Activated T-cell treated with anti-CD3 and anti-CD28 coated beads for 4 hours (primary cell): ENCODE results near the gene ASTL.
"Not testable (repeated sequence)": the region's sequence is repeated elsewhere in the genome, so short reads cannot be mapped to it uniquely, and the experiment has no call there.

Source experiments
- DNase-seq: peaks from one replicate; pipeline ENCODE4 v3.0.0-alpha.2; 2020

Gene ASTL

DNA sequence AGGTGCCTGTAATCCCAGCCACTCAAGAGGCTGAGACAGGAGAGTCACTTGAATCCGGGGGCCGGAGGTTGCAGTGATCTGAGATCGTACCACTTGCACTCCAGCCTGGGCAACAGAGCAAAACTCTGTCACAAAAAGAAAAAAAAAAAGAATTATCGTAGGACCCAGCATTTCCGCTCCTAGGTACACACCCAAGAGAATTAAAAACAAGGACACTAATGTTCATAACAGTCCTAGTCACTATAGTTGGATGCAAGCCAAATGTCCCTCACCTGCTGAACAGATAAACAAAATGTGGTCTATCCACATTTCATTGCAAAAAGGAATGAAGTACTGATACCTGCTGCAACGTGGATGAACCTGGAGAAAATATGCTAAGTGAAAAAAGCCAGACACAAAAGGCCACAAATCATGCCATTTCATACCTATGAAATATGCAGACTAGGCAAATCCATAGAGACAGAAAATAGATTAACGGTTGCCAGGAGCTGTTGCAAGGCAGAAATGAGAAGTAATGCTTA, 43.1 kb downstream of the ASTL start:
- no peak for DNase-seq

DNA sequence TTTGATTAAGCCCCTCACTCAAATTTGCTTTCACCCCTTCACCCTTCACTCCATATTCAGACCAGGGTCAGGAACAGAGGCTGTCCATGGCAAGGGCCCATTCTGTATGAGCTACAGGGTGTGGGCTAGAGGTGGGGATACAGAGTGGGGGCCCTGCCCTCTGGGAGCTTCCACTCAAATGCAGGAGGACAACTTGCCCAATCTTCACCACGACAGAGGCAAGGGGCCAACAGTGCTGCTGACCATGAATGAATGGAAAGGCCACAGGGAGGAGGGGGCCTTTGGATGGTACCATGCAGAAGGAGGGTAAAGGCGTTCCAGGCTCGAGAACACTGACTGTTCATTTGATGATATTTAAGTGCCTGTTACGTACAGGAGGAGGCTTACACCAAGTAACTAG, 44.8 kb downstream of the ASTL start:
- no peak for DNase-seq

DNA sequence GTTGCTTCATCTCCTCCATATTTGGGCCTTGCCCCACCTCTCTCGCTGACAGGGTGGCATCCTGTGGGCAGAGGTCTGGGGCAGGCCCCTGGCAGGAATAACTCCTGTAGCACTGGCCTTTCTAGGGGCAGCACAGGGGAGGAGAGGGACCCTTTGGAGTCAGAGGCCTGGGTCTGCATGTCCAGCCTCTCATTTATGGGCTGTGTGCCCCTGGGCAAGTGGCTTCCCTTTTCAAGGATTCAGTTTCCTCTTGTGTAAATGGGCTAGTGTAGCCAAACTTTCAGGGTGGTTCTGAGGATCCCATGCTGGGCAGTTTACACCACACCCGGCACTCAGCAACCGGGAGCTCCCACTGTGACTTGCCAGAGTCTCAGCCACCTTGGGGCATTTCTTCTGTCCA, 45.4 kb downstream of the ASTL start:
- no peak for DNase-seq

DNA sequence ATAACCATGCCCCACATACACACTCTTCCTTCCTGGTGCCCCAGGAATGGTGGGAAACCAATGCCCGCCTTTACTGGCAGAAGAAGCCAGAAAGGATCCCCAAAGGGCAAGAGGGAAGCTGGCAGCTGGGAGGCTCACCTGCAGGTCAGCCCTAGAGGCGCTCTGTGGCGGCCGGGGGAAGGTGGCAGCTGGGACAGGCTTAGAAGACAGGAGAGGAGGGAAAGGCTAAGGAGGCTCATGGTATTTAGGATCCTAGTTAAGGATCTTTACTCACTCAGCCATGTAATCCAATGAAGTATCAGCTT, 45.8 kb downstream of the ASTL start:
- DNase-seq: no peak

DNA sequence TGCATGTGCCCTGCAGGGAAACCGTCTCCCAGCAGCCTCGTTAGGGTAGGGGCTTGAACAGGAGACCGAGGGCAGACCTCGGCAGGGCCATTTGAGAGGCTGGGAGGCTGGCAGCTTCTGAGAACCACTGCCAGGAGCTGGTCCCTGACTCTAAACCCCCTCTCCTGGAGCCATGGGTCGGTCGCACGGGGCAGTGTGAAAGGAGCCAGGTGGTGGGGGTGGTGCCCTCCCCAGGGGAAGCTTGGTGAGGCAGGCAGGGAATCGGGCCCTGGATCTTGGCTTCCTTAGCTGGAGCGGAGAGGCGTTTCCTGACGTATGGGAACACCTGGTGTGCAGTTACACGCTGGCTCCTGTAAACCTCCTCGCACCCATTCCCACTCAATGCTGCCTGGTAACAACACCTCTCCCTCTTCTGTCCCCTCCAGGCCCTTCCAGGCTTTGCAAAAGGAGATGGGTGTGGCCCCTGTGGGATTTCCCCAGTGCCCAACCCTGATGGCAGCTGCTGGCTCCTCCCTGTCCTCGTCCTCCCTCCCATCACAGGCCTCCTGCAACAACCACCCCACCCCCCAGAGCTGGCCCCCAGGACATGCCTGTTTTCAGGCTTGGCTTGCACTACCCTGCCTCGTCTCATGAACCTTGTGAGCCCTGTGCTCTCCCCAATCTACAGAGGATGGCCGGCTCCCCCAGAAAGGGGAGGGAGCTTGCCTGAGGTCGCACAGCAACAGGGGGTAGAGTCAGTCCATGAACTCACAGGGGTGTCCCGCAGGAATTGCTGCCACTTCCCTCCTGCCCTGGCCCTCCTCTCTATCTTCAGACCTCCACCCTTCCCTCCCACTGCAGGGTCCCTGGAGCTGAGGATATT, 46.4 kb downstream of the ASTL start:
- no peak for DNase-seq

DNA sequence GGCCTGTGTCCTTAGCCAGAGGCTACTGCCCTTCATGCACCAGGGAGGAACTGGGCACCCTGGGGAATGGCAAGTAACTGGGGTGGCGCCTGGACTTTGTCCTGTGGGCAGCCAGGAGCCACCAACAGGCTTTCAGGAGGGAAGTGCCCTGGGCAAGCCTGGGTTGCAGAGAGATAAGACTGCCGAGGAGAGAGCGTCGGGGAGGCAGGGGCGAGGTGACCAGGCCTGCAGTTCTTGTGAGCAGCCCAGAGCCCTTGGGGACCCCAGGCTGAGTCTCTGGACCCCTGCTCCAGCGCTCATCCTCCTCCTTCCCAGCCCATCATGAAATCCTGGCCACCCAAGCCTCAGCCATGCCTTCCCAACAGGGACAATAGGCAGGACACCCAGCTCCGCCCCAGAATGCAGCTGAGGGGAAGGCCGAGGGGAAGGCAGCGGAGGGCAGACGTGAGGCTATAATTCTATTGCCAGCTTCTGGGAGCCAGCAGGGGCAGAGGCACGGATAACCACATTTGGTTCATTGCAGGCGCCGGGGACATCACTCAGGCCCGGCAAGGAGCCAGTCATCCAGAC, 47.1 kb downstream of the ASTL start:
- no peak for DNase-seq

DNA sequence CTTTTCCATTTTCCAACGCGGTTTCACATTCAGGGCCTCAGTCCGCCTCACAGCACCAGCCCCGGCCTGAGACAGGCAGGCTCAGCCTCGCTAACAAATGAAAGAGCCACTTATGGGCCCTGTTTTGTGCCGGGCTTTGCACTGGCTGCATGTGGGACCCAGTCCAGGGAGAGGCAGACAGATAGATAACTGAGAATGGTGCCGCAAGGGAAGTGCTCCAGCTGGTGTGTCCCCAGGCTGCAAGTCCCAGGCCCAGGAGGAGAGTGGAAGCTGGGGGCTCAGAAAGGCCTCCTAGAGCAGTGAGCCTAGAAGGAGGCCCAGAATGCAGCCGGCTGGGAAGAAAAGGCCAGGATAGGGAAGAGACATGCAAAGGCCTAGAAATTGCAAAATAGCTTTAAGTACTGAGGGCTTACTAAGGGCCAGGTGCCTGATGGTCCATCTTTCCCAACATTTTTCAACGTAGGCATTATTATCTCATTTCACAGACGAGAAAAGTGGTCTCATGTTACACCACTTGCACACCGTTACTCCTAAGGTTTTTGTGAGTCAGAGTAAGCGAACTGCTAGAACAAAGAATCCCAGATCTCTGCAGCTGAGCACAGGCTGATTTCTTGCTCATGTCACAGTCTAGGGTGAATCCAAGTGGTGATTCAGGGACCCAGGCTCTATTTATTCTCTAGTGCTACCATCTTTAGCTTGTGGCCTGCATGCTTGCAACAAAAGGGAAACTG, 47.9 kb downstream of the ASTL start:
- DNase-seq: no peak

DNA sequence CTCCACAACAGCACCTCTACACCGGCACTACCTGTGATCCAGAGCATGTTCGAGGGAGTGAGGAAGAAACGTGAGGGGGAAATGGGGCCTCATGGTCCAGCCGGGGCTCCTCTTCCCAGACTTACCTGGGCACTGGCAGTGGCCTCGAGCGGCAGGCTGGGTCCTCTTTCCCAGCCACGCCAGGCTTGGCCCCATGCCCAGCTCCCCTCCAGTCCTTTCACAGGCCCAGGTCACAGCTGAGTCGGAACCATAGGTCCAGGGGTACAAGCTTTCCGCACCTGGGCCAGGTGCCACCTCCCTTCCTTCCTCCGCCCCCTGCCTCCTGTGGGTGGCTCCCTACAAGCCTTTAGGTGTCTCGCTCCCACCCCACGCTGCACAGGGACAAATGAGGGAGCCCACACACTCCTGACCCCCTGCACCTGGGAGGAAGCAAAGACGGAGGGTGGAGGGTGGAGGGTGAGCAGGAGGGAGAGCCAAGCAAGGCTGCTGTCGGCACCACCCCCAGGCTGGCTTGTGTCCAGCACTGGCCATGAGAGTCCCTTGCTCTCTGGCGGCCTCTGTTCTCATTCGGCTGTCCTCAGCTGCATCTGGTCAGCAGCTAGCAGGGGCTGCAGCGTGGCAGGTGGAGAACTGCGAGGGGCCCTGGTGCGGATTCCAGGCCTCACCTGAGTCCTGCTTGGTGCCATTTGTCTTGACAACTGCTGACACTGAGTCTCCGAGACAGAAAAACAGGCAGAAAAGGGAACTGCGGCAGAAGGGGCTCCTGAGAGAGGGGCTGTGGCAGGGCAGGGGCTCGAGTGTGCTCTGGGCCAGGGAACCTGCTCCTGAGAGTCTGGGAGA, 48.7 kb downstream of the ASTL start:
- DNase-seq: no peak

DNA sequence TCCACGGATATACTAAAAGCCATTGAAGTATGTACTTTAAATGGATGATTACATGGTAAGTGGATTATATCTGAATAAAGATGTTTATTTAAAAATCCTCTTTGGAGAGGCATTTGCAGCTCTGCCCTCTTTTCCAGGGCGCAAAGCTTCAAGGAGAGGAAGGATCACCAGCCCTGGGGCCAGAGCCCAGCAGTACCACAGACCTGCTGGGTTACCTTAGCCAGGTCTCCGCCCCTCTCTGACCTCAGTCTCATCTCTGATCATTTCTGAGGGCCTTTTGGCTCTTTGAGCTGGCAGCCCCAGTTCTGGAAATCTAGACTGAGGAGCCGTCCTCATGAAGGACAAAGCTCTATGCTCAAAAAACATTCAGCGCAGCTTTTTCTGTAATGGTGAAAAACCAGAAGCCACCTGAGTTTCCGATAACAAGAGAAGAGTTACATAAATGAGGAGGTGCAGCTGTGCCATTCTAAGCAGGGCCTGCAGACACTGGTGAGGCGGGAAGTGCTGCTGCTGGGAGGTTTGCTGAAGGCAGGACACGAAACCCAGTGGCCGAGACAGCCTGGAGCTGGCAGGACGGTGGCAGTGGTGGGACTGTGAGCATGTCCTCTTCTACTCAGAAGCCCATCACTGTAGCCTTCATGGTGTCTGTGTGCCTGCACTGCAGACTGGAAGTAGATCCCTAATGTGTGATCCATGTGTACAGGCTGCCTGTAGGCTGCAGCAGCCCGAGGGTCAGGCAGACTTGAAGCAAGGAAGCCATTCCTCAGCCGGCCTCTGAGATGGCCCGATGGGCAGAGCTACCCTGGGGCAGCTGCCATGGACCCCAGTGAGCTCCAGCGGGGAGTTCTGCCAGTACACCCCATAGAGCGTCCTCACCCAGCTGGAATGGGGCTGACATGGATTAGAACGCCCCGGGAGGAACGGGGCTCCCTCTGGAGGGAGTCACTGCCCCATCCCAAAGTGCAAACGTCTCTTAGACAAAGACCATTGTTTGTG, 49.7 kb downstream of the ASTL start:
- DNase-seq: no peak

DNA sequence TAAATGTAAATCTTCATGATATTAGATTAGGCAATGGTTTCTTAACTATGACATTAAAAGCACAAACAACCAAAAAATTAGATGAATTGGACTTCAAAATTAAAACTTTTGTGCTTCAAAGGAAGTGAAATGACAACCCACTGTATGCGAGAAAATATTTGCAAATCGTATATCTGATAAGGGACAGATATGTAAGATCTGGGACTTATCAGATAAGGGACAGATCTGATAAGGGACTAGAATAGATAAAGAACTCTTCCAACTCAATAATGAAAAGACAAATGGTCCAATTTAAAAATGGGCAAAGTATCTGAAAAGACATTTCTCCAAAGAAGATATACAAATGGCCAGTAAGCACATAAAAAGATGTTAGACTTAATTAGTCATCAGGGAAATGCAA, 51.2 kb downstream of the ASTL start:
- no peak for DNase-seq

DNA sequence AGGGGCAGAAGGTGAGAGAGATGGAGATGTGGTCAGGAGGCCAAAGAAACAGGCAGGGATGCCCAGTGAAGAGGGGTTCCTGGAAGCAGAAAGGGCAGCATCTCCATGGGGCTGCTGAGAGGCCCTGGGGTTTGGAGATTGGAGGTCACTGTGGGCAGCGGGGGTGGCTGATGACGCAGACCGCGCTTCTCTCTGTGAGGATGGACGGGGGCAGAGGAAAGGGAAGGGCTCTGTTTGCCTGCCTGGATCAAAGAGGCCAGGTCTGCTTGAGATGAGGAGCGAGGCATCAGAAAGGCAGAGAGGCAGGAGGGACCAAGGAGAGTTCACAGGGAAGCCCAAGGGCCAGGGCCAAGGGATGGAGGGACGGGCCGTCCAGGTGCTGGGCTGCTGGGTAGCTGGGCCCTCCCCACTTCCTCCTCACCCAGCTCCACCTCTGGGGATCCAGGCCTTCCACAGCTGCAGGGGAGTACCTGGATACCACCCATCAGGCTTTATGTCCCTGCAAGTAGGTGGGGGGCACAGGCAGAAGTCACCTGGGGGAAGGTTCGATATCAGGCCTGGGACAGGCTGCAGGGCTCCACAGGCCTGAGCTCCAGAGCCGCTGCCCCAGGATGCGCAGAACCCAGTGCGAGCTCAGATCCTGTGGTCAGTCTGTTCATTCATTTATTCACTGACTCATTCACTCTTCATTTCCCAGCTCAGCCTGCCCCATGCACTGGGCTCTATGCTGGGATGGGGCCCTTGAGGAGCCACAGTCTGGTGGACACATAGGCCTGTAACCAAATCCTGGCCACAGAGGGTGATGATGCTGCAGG, 52.6 kb downstream of the ASTL start:
- no peak for DNase-seq

DNA sequence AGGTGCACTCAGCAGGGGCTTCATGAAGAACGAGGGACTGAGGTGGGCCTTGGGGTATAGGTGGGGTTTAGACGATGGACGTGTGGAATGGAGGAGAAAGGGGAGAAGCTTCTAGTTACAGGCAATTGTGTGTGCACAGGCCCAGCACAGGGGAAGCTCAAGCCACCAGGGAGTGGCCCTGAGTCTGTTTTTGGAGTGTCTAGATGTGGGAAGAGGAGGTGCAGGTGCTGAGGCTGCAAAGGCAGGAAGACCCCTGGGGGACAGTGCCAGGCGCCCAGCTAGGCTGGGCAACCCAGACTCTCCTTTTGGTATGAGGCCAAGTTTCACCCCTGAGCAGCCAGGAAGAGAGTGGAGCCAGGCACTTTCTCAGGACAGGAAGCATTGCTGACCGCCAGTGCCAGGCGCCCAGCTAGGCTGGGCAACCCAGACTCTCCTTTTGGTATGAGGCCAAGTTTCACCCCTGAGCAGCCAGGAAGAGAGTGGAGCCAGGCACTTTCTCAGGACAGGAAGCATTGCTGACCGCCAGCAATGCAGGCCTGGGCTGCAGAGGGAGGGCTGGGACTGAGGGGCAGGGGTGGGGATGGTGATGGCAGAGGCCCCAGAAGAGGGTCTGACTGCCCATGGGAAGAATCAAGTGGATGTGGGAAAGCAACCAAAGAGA, 53.3 kb downstream of the ASTL start:
- DNase-seq: not testable (repeated sequence)

DNA sequence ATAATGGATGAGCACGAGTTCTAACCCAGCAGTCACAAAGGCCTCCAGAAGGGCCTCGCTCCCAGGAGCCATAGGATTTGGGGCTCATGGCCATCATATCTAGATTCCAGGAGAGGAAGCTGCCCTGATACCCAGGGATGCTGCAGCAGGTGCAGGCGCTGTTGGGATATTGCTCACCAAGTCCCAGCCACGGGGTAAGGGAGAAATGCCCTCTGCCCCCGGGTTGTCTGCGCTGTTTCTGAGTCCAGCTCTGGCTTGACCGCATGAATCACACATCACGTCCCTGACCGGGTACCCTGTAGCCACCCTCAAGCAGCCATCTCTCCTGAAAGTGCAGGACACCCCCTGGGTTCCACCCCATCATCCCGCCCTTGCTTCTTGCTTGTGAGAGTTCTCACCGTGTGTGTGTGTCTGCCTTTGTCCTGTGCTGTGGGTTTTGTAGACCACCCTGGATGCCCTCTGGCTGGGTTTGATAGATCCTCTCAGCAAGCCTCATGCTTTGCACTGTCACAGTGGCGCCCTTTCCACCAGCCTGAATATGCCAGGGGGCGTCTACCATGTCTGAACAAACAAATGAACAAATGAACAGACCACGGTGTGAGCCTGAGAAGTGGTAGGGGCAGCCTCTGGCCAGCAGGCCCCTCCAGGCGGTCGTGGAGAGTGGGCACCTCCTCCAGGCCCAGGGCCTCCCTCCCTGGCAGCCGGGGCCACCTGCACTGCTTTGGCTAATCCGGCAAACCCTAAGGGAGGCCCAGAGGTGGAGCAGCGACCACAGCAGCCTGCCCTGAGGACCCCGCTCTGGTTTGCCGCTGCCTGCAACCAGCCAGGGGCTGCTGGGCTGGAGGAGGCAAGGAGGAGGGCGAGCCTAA, 54.1 kb downstream of the ASTL start:
- DNase-seq: no peak

DNA sequence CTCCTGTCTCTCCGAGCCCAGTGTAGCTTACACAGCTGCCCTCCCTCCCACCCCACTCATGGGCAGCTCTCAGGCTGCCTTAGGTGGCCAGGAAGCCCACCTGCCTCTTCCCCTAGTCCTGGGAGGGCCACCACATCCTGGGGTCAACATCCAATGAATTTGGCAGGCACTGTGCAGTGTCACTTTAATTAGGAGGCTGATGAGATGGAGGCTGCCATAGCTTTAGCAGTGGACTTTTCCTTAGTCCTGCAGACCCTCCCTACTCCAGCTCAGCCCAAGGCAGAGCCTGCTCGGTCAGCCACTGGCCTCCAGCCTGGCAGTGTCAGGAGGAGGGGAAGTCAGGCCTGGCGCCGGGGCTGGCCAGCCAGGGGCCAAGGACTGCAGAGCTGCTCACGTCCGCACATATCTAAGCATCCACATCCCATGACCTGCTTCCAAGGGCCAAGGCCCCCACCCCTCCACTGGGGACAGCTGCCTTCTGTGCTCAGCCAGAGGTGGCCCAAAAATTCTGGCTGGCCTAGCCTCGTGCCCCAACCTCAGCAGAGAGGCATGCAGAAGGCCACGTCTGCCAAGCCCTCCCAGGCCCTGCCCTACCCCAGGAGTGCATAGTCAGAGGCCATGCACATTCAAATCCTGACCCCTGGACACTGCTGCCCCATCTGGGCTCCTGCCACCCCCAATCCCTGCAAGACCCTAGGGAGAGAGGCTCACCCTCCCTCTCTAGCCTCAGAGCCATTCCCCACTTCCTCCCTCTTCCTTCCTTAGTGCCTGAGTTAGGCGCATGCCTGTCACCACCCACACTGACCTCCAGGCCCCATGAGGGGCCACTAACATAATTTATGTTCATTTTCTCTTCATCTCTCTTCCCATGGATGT, 55.0 kb downstream of the ASTL start:
- no peak for DNase-seq

DNA sequence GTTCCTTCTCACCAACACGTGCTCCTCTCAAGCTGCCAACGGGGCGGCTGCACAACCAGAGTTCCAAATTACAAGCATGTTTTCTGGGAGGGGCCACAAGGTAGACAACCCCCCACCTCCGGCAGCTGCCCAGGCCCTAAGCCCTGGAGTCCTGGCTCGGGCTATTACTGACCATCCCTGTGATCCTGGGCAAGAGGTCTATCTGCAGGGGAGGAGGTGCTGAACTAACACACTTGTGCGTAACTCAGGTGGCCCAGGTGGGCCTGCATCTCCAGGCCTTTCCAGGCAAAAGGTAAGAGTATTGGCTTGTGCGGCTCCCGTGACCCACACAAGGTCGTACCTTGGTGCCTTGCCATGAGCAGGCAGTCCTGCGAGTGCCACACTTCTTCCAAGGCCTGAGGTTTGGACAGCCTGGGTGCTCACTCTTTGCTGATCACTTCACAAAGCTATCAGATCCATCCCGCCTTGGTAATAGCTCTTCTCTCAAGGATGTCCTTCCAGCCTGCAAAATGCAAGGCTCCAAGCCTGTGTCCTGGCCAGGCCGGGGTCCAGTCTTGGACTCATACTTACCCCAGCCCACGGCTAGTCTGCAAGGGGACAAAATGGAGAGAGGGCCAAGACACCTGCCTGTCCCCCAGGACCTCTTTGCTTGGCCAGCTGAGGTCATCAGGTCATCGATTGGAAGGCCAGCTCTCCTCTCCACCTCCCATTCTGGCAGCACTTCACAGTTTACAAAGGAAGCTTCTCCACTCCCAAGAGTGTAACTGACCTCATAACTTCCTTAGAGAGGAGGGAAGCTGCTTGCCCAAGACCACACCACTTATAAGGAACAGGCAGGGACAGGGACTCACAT, 55.9 kb downstream of the ASTL start:
- DNase-seq: no peak

DNA sequence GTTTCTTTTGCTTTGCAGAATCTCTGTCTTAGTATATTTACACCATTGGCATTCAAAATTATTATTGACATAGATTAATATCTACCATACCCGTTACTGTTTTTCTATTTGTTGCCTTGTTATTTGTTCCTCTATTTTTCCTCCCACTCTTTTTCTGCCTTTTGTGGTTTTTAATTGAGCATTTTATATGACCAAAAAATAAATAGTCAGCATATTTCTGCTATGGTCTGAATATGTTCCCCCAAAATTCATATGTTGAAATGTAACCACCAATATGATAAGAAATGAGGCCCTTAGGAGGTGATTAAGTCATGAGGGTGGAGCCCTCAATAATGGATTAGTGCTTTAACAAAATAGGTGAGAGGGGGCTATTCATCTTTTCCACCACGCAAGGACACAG, 57.3 kb downstream of the ASTL start:
- DNase-seq: no peak

DNA sequence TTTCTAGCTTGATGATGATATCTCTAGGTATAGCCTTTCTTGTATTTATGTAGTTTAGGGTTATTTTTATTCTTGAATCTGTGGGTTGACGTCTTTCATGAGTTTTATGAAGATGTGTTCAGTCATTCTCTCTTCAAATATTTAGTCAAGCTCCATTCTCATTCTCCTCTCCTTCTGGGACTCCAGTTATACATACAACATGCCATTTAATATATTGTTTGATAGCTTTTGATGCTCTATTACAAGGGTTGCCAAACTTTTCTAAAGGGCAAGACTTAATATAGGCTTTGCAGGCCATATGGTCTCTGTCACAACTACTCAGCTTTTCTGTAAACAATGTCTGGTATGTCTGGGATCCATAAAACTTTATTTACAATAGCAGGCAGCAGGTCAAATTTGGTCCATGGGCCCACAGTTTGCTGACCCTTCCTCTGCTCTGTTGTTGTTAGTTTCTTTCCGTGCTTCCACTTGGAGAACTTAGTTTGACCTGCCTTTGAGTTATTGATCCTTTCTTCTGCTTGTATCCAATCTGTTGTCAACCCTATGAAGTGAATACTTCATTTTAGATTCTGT, 63.0 kb downstream of the ASTL start:
- DNase-seq: no peak
